ENCODE measurements around the gene CD58.

DNA sequence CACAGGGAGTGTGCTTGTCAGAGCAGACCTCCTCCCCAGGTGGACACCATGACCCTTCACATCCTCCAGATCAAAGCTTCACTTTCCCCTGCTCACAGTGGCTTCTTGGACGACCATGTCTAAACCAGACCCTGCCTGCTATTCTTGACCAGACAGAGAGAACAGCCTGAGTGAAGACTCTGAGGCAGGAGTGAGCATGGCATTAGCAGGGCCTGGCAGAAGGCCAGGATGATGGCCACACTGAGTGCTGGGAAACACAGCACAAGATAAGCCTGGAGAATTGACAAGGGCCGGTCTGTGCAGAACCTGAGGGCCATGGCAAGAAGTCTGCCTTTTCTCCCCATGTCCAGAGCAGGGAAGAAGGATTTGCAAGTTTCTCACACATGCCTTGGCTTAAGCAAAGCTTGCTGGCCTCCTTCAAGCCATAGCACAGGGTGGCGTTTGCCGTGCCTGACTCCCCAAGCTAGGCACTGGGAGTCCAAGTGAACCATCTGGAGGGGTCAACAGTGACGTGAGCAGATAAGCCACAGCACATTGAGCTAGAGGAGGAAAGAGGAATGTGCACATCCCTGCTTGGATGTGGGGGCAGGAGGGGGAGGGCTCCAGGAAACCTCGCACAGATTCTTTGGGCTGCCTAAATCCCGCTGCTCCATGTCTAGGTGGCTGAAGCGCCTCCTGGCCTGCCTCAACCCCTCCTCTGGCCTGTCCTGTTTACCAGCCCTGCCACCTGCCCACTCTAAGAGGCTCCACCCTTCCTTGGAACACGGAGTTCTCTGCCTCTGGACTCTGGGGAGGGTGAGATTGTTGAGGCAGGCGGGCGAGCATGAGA, 87.1 kb downstream of the CD58 start:
- TF ChIP-seq EP300 (IDR thresholded peaks at IDR 0.05) = no peak
- TF ChIP-seq, protein P1, sequence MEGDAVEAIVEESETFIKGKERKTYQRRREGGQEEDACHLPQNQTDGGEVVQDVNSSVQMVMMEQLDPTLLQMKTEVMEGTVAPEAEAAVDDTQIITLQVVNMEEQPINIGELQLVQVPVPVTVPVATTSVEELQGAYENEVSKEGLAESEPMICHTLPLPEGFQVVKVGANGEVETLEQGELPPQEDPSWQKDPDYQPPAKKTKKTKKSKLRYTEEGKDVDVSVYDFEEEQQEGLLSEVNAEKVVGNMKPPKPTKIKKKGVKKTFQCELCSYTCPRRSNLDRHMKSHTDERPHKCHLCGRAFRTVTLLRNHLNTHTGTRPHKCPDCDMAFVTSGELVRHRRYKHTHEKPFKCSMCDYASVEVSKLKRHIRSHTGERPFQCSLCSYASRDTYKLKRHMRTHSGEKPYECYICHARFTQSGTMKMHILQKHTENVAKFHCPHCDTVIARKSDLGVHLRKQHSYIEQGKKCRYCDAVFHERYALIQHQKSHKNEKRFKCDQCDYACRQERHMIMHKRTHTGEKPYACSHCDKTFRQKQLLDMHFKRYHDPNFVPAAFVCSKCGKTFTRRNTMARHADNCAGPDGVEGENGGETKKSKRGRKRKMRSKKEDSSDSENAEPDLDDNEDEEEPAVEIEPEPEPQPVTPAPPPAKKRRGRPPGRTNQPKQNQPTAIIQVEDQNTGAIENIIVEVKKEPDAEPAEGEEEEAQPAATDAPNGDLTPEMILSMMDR (IDR thresholded peaks at IDR 0.05) = no peak
- no peak for TF ChIP-seq POLR2AphosphoS5 (IDR thresholded peaks at IDR 0.05)
- no peak for TF ChIP-seq POLR2A (IDR thresholded peaks at IDR 0.05)

Measured in suprapubic skin (tissue), 4 donors.